ENCODE results near the gene KLHL22. TPM values are rescaled to one million over a fixed set of nuclear protein-coding genes. Genes with fewer than 3 reads are reported as not detected.

Gene KLHL22
- total RNA-seq, 1 donor from 2014 or later: 18.0 TPM

- no peak for DNase-seq (ENCODE audit: low read depth)
- TF ChIP-seq CTCF (conservative IDR thresholded peaks at IDR 0.05; ENCODE audit: low read depth, low read length): no peak
- no peak overlapping the region for H3K4me3 ChIP-seq (ENCODE audit: low read depth, low read length)
These were observed 45.1 kb downstream of the KLHL22 start for GRCh38 chr22:20450551-20450906.

GRCh38 chr22:20449819-20450550 lies 45.6 kb downstream of the KLHL22 start:
- TF ChIP-seq CTCF (conservative IDR thresholded peaks at IDR 0.05; ENCODE audit: low read depth, low read length): no peak
- DNase-seq (ENCODE audit: low read depth): no peak

GRCh38 chr22:20448630-20449029 lies 47.0 kb downstream of the KLHL22 start:
- no peak for DNase-seq (ENCODE audit: low read depth)
- H3K4me3 ChIP-seq (ENCODE audit: low read depth, low read length): no peak overlapping the region
- no peak for TF ChIP-seq CTCF (conservative IDR thresholded peaks at IDR 0.05; ENCODE audit: low read depth, low read length)

More at GRCh38 chr22:20449819-20450550, 45.6 kb downstream of the KLHL22 start:
- no peak overlapping the region for H3K4me3 ChIP-seq (ENCODE audit: low read depth, low read length)

GRCh38 chr22:20446383-20446970 lies 49.1 kb downstream of the KLHL22 start:
- no peak for DNase-seq (ENCODE audit: low read depth)
- H3K4me3 ChIP-seq (ENCODE audit: low read depth, low read length): no peak overlapping the region
- no peak for TF ChIP-seq CTCF (conservative IDR thresholded peaks at IDR 0.05; ENCODE audit: low read depth, low read length)

- no peak overlapping the region for H3K4me3 ChIP-seq (ENCODE audit: low read depth, low read length)
- no peak for DNase-seq (ENCODE audit: low read depth)
- TF ChIP-seq CTCF (conservative IDR thresholded peaks at IDR 0.05; ENCODE audit: low read depth, low read length): no peak
These were observed 51.3 kb downstream of the KLHL22 start for GRCh38 chr22:20444325-20444724.

- no peak for TF ChIP-seq CTCF (conservative IDR thresholded peaks at IDR 0.05; ENCODE audit: low read depth, low read length)
These were observed 52.9 kb downstream of the KLHL22 start for GRCh38 chr22:20442485-20443284.

More at GRCh38 chr22:20442485-20443284, 52.9 kb downstream of the KLHL22 start:
- no peak for DNase-seq (ENCODE audit: low read depth)
- H3K4me3 ChIP-seq (ENCODE audit: low read depth, low read length): no peak overlapping the region

All from epithelial cell of proximal tubule (primary cell).